NCI-H2107 (cell line): Measurements from ENCODE around the gene GNA12.
"Not testable (repeated sequence)": the region's sequence is repeated elsewhere in the genome, so short reads cannot be mapped to it uniquely, and the experiment has no call there.

Experiments
- DNase-seq: peaks from one replicate; lab custom pipeline; 2025; lab: John Stamatoyannopoulos, UW

GNA12 gene

GRCh38 chr7:2691011-2691707 is 152.9 kb downstream of the GNA12 start:
- no peak for DNase-seq

GRCh38 chr7:2689951-2690705 is 154.0 kb downstream of the GNA12 start:
- DNase-seq = no peak

GRCh38 chr7:2689343-2689847 is 154.7 kb downstream of the GNA12 start:
- no peak for DNase-seq

- no peak for DNase-seq
These were observed 155.4 kb downstream of the GNA12 start for GRCh38 chr7:2688409-2689342.

GRCh38 chr7:2687881-2688318 is 156.2 kb downstream of the GNA12 start, which contains the start of gene AMZ1:
AMZ1 (plus strand) TSS chr7:2688202; CDS start chr7:2700452, 12,250 bp downstream.
- DNase-seq = no peak

GRCh38 chr7:2687338-2687869 is 156.7 kb downstream of the GNA12 start:
- no peak for DNase-seq

- no peak for DNase-seq
These were observed 158.0 kb downstream of the GNA12 start for GRCh38 chr7:2686101-2686500.

- DNase-seq = no peak
These were observed 159.6 kb downstream of the GNA12 start for GRCh38 chr7:2684501-2684900.

- DNase-seq = no peak
These were observed 161.9 kb downstream of the GNA12 start for GRCh38 chr7:2681929-2682799.

GRCh38 chr7:2680792-2681490 is 163.2 kb downstream of the GNA12 start:
- DNase-seq = peak; percentile 53

GRCh38 chr7:2680256-2680655 is 163.9 kb downstream of the GNA12 start:
- DNase-seq = no peak

- not testable (repeated sequence) for DNase-seq
These were observed 164.7 kb downstream of the GNA12 start for GRCh38 chr7:2679135-2680127.

- not testable (repeated sequence) for DNase-seq
These were observed 165.7 kb downstream of the GNA12 start for GRCh38 chr7:2678454-2678853.
